H1 (cell line): ENCODE measurements around the gene PLN. TPM values are rescaled to one million over a fixed set of nuclear protein-coding genes. Genes with fewer than 3 reads are reported as not detected.

Experiments
- CTCF ChIA-PET: fragments of 300-600 bp; sonication (Branson Sonifier 250); formaldehyde crosslinking; loops from one replicate; lab custom pipeline; 2021; ENCODE audit not compliant: partially characterized antibody; lab: Charles Lee
- POLR2A ChIA-PET: fragments of 300-600 bp; sonication (Branson Sonifier 250); formaldehyde crosslinking; loops from one replicate; lab custom pipeline; 2021; ENCODE audit warnings: inconsistent platforms; ENCODE audit not compliant: partially characterized antibody; lab: Charles Lee
- DNase-seq, 2 experiments: peaks; one replicate each; pipeline versions ENCODE4 v3.0.0 to v3.0.0-alpha.2; 2010 to 2022; ENCODE audit warnings: low spot score in 2 of 2, low read depth in 1 of 2, mixed read lengths in 1 of 2
- FAIRE-seq: peaks from 2 replicates; lab custom pipeline; 2011; peaks lifted over from hg19 to GRCh38; lab: Jason Lieb, UNC
- H2AFZ ChIP-seq: 2 replicates; pipeline ENCODE4 v1.8.1; 2012; ENCODE audit warnings: low read length, inconsistent platforms
- H2AK5ac ChIP-seq: 2 replicates; pipeline ENCODE4 v1.6.1; 2013; ENCODE audit warnings: low read depth, low read length
- H2BK120ac ChIP-seq: replicated peaks from 2 replicates; pipeline ENCODE3; 2013; ENCODE audit warnings: low read depth, low read length, inconsistent platforms
- H2BK12ac ChIP-seq: 2 replicates; pipeline ENCODE4 v1.6.1; 2013; ENCODE audit warnings: low read depth, low read length
- H2BK15ac ChIP-seq: 2 replicates; pipeline ENCODE4 v1.6.1; 2013; ENCODE audit warnings: low read length
- H2BK20ac ChIP-seq: 2 replicates; pipeline ENCODE4 v1.6.1; 2013; ENCODE audit warnings: low read length
- H2BK5ac ChIP-seq: 2 replicates; pipeline ENCODE4 v1.6.1; 2013; ENCODE audit warnings: low read depth, low read length
- H3K14ac ChIP-seq: 2 replicates; pipeline ENCODE4 v1.6.1; 2013; ENCODE audit warnings: inconsistent platforms; ENCODE audit not compliant: insufficient read length
- H3K18ac ChIP-seq: 2 replicates; pipeline ENCODE4 v1.6.1; 2013; ENCODE audit warnings: low read length; ENCODE audit errors: extremely low read depth
- H3K23ac ChIP-seq: 2 replicates; pipeline ENCODE4 v1.6.1; 2013; ENCODE audit warnings: inconsistent platforms; ENCODE audit not compliant: insufficient read length
- H3K23me2 ChIP-seq: 2 replicates; pipeline ENCODE4 v1.6.1; 2013; ENCODE audit warnings: low read depth, low read length
- H3K27ac ChIP-seq: 2 replicates; pipeline ENCODE4 v1.6.1; 2011; ENCODE audit warnings: low read depth, low read length, inconsistent platforms
- H3K27me3 ChIP-seq, 4 experiments: replicated peaks in 1 of 4; 1 replicate in 1 of 4; 2 replicates in 3 of 4; pipeline versions ENCODE4 v1.6.1 to v1.8.1; 2011 to 2013; ENCODE audit warnings: low read length in 3 of 4, mild to moderate bottlenecking in 3 of 4, inconsistent platforms in 2 of 4, mixed read lengths in 2 of 4, moderate library complexity in 1 of 4; ENCODE audit not compliant: control insufficient read depth in 3 of 4, insufficient read depth in 3 of 4; ENCODE audit errors: extremely low read depth in 1 of 4
- H3K36me3 ChIP-seq, 4 experiments: 2 replicates each; pipeline versions ENCODE4 v1.6.1 to v1.8.1; 2011 to 2013; ENCODE audit warnings: mild to moderate bottlenecking in 4 of 4, low read length in 3 of 4, moderate library complexity in 2 of 4, control low read depth in 1 of 4, inconsistent platforms in 1 of 4; ENCODE audit not compliant: insufficient read depth in 4 of 4, control insufficient read depth in 2 of 4
- H3K4ac ChIP-seq: replicated peaks from 2 replicates; pipeline ENCODE3; 2013; ENCODE audit warnings: low read length, low read depth, mixed read lengths, inconsistent platforms; ENCODE audit not compliant: insufficient read length
- H3K4me1 ChIP-seq, 4 experiments: replicated peaks in 1 of 4; 1 replicate in 1 of 4; 2 replicates in 3 of 4; pipeline versions ENCODE4 v1.6.1 to v1.8.1; 2011 to 2013; ENCODE audit warnings: low read length in 3 of 4, inconsistent platforms in 2 of 4, mixed read lengths in 1 of 4; ENCODE audit not compliant: insufficient read depth in 4 of 4, control insufficient read depth in 3 of 4
- H3K4me2 ChIP-seq, 2 experiments: 2 replicates each; pipeline versions ENCODE4 v1.6.1 to v1.8.1; 2011 to 2013; ENCODE audit warnings: low read depth in 2 of 2, low read length in 2 of 2, control low read depth in 1 of 2, inconsistent platforms in 1 of 2, mild to moderate bottlenecking in 1 of 2; ENCODE audit not compliant: insufficient read depth in 1 of 2
- H3K4me3 ChIP-seq, 4 experiments: fragments of 200-600, 300-600 bp in 1 of 4; sonication (generic), shearing (Covaris generic), sonication (Bioruptor Twin) in 1 of 4; 2 replicates each; pipeline versions ENCODE4 v1.5.1 to v1.8.1; 2011 to 2016; ENCODE audit warnings: low read length in 4 of 4, low read depth in 3 of 4, control low read depth in 2 of 4, inconsistent platforms in 2 of 4, mild to moderate bottlenecking in 2 of 4, mixed read lengths in 1 of 4, moderate library complexity in 1 of 4; ENCODE audit not compliant: insufficient read depth in 2 of 4; ENCODE audit errors: extremely low read depth in 1 of 4
- H3K56ac ChIP-seq: replicated peaks from 2 replicates; pipeline ENCODE3; 2013; ENCODE audit warnings: low read depth, mild to moderate bottlenecking, mixed read lengths, low read length, inconsistent platforms; ENCODE audit not compliant: insufficient read length
- H3K79me1 ChIP-seq: 2 replicates; pipeline ENCODE4 v1.6.1; 2013; ENCODE audit warnings: low read depth, low read length, control low read depth
- H3K79me2 ChIP-seq, 2 experiments: 2 replicates each; pipeline versions ENCODE4 v1.6.1 to v1.8.1; 2012 to 2013; ENCODE audit warnings: low read length in 2 of 2, mild to moderate bottlenecking in 2 of 2, inconsistent platforms in 1 of 2; ENCODE audit not compliant: insufficient read depth in 2 of 2, control insufficient read depth in 1 of 2
- H3K9ac ChIP-seq, 4 experiments: replicated peaks in 1 of 4; 1 replicate in 1 of 4; 2 replicates in 3 of 4; pipeline versions ENCODE4 v1.6.1 to v1.8.1; 2011 to 2013; ENCODE audit warnings: low read depth in 3 of 4, low read length in 3 of 4, control low read depth in 2 of 4, mild to moderate bottlenecking in 2 of 4, moderate library complexity in 2 of 4, inconsistent platforms in 1 of 4; ENCODE audit errors: extremely low read depth in 1 of 4
- H3K9me3 ChIP-seq, 2 experiments: 2 replicates each; pipeline versions ENCODE4 v1.6.1 to v1.8.1; 2012 to 2013; ENCODE audit warnings: mild to moderate bottlenecking in 2 of 2, moderate library complexity in 2 of 2, control low read depth in 1 of 2, inconsistent platforms in 1 of 2, low read depth in 1 of 2, low read length in 1 of 2, mixed read lengths in 1 of 2; ENCODE audit not compliant: insufficient read depth in 2 of 2
- H4K20me1 ChIP-seq, 2 experiments: replicated peaks in 1 of 2; 2 replicates each; pipeline versions ENCODE3 to v1.8.1; 2011 to 2013; ENCODE audit warnings: inconsistent platforms in 2 of 2, low read length in 2 of 2, mild to moderate bottlenecking in 1 of 2; ENCODE audit not compliant: insufficient read depth in 2 of 2, control insufficient read depth in 1 of 2
- H4K5ac ChIP-seq: 2 replicates; pipeline ENCODE4 v1.6.1; 2013; ENCODE audit warnings: low read length, low read depth, mixed read lengths, inconsistent platforms; ENCODE audit not compliant: insufficient read length
- H4K8ac ChIP-seq: 2 replicates; pipeline ENCODE4 v1.8.0; 2013; ENCODE audit warnings: mild to moderate bottlenecking, moderate library complexity, low read length, inconsistent platforms; ENCODE audit not compliant: insufficient read depth; ENCODE audit errors: extremely low read depth
- H4K91ac ChIP-seq: replicated peaks from 2 replicates; pipeline ENCODE3; 2013; ENCODE audit warnings: low read length, mixed read lengths, inconsistent platforms; ENCODE audit not compliant: insufficient read length
- BACH1 ChIP-seq: IDR thresholded peaks from 2 replicates; pipeline ENCODE4 v1.6.1; 2012; ENCODE audit warnings: low read length, improper control_type of control experiment
- BRCA1 ChIP-seq: IDR thresholded peaks from 2 replicates; pipeline ENCODE4 v1.6.1; 2012; ENCODE audit warnings: low read depth, low read length, improper control_type of control experiment
- EZH2 ChIP-seq: fragments of 200-600 bp; sonication (generic); IDR thresholded peaks from 2 replicates; pipeline ENCODE4 v1.7.1; 2012; ENCODE audit warnings: low read depth, mild to moderate bottlenecking, moderate library complexity, low read length, inconsistent platforms; ENCODE audit not compliant: severe bottlenecking
- HDAC2 ChIP-seq, 2 experiments: fragments of 300-600 bp in 1 of 2; sonication (generic) in 1 of 2; IDR thresholded peaks; 2 replicates each; pipeline ENCODE4 v1.6.1; 2011 to 2012; ENCODE audit warnings: low read depth in 2 of 2, low read length in 2 of 2, mild to moderate bottlenecking in 2 of 2, moderate library complexity in 2 of 2, borderline replicate concordance in 1 of 2, inconsistent platforms in 1 of 2
- HDAC6 ChIP-seq: IDR thresholded peaks from one replicate; pipeline ENCODE4 v1.7.1; 2012; ENCODE audit warnings: low read depth, mild to moderate bottlenecking, inconsistent platforms, low read length, moderate library complexity
- KDM1A ChIP-seq: fragments of 200-600, 300-600 bp; sonication (generic); IDR thresholded peaks from 2 replicates; pipeline ENCODE4 v1.7.1; 2016; ENCODE audit warnings: mild to moderate bottlenecking, low read length, borderline replicate concordance
- MAFK ChIP-seq: IDR thresholded peaks from 2 replicates; pipeline ENCODE4 v1.6.1; 2012; ENCODE audit warnings: low read depth, mild to moderate bottlenecking, improper control_type of control experiment, low read length
- SP4 ChIP-seq: IDR thresholded peaks from 2 replicates; pipeline ENCODE4 v1.6.1; 2012; ENCODE audit warnings: low read length, inconsistent platforms
- TAF7 ChIP-seq: optimal IDR thresholded peaks from 2 replicates; pipeline ENCODE3; 2011; ENCODE audit warnings: low read depth, mild to moderate bottlenecking, inconsistent platforms, low read length, moderate library complexity, borderline replicate concordance
- TCF12 ChIP-seq: IDR thresholded peaks from 2 replicates; pipeline ENCODE4 v1.6.1; 2011; ENCODE audit warnings: low read depth, mild to moderate bottlenecking, low read length
- YY1 ChIP-seq: IDR thresholded peaks from 2 replicates; pipeline ENCODE4 v1.6.1; 2011; ENCODE audit warnings: low read depth, mild to moderate bottlenecking, low read length
- whole genome bisulfite sequencing, 2 experiments: shearing (Covaris generic) in 1 of 2; methylation state at CpG; one replicate each; pipeline versions ENCODE4 v1.1.6 to v1.1.7; 2013 to 2015; ENCODE audit warnings: low lambda C conversion rate in 2 of 2, mixed read lengths in 2 of 2, inconsistent platforms in 1 of 2, low coverage in 1 of 2, missing lambda C conversion rate in 1 of 2; ENCODE audit not compliant: insufficient replicate concordance in 2 of 2, insufficient coverage in 1 of 2, insufficient read length in 1 of 2; ENCODE audit errors: extremely low coverage in 1 of 2, missing lambda C conversion rate in 1 of 2; 5-methylcytosine and 5-hydroxymethylcytosine counted together
- polyA plus RNA-seq, 7 experiments: library from polyadenylated mRNA; depleted of rRNA in 3 of 7; stranded (reverse) in 5 of 7; unstranded in 2 of 7; fragments of >200 nt in 5 of 7; fragments of 200-250 nt in 2 of 7; gene quantifications; 1 replicate in 5 of 7; 2 replicates in 1 of 7; 4 replicates in 1 of 7; pipeline versions ENCODE4 v1.2.1 to v1.2.3, GENCODE V29; 2011 to 2013; ENCODE audit warnings: missing spikeins in 2 of 7, mixed read lengths in 2 of 7
- total RNA-seq: library from RNA; stranded (reverse); fragmentation: NEBNext Ultra II Directional; extraction: Animal tissue kit (Norgen Biotek cat#: 25700); gene quantifications from 2 replicates; pipeline ENCODE4 v1.2.1, GENCODE V29; 2021
- TF ChIP-seq, protein P1 (sequence below): IDR thresholded peaks from 2 replicates; pipeline ENCODE4 v1.6.1; 2011; ENCODE audit warnings: low read length, improper control_type of control experiment

PLN gene
- total and polyA plus RNA-seq, 2 of the 8 experiments (the other 6 are each of a cell fraction or from before 2014, with no cell fraction given), result not detected

DNA sequence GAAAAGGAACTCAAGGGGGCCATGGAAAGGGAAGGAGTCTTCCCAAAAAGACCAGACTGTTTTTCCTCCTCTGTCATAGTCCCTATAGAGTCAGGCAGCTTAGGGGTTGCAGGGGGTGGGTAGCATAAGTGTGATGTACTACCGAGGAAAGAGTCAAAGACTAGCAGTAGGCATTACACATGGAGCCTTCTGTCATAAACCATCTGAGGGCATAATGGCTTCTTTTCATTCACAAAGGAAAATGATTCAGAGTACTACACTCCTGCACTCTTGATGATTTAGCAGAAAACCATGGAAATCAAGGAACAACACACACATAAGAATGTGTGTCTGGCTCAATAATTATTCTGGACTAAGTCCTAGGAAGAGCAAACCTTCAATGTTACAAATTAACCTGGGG, 14.9 kb downstream of the PLN start:
- Histone ChIP-seq H2AK5ac (no peak overlapping the region), H2BK12ac (no peak overlapping the region), H3K4ac (no peak overlapping the region), H3K27ac (no peak overlapping the region), H3K4me1 (peaks cover 0 to 7% (median 4%) of the 10 kb centered on the region in 4 experiments; a peak in 5 of 7 replicates), H3K79me1 (no peaks in the 10 kb centered on the region), H2BK20ac (no peak overlapping the region), H3K4me3 (no peak overlapping the region), H3K79me2 (peaks cover 0 to 40% of the 10 kb centered on the region in 2 experiments; a peak in 2 of 4 replicates), H3K36me3 (peaks cover 0 to 4% (median 0%) of the 10 kb centered on the region in 4 experiments; a peak in 1 of 8 replicates), H4K8ac (no peak overlapping the region), H3K18ac (no peak overlapping the region), H2AFZ (no peak overlapping the region), H2BK5ac (no peak overlapping the region), H3K4me2 (no peak overlapping the region), H2BK120ac (no peak overlapping the region), H3K14ac (no peak overlapping the region), H3K56ac (no peak overlapping the region), H3K27me3 (peaks cover 0 to 1% (median 0%) of the 10 kb centered on the region in 4 experiments; a peak in 1 of 7 replicates), H4K91ac (no peak overlapping the region), H3K9me3 (no peaks in the 10 kb centered on the region), H2BK15ac (no peak overlapping the region), H4K5ac (no peak overlapping the region), H3K9ac (no peak overlapping the region), H3K23ac (no peak overlapping the region), H4K20me1 (peaks cover 0 to 2% of the 10 kb centered on the region in 2 experiments), H3K23me2 (no peaks in the 10 kb centered on the region)
- ChIA-PET POLR2A (no interaction called here), CTCF (interaction anchor here (1.0 to 1.2 kb wide), 3 partner anchors 8 to 18 kb away, joined by 3 to 5 read pairs (median 4); no protein-coding TSS in a partner anchor)
- TF ChIP-seq, protein P1, sequence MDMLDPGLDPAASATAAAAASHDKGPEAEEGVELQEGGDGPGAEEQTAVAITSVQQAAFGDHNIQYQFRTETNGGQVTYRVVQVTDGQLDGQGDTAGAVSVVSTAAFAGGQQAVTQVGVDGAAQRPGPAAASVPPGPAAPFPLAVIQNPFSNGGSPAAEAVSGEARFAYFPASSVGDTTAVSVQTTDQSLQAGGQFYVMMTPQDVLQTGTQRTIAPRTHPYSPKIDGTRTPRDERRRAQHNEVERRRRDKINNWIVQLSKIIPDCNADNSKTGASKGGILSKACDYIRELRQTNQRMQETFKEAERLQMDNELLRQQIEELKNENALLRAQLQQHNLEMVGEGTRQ, result no peak
- TF ChIP-seq YY1 (no peak), TCF12 (no peak), SP4 (no peak), MAFK (no peak), TAF7 (no peak), HDAC6 (no peak), BACH1 (no peak), HDAC2 (IDR thresholded peaks at IDR 0.05; ENCODE audit: borderline replicate concordance in 1 of 2, low read depth in 2 of 2, low read length in 2 of 2) (no peak), KDM1A (no peak), EZH2 (no peak), BRCA1 (no peak)
- 92% methylated on average over 1 of the region's 1 CpG; no CpG with 5 or more reads in 1 of the 2 experiments for WGBS, 2 experiments
- DNase-seq (no peak), FAIRE-seq (no peak)
